Activated gamma-delta T cell treated with Interleukin-2 at 50 U/mL for 16 hours (primary cell): ENCODE measurements around the gene TBC1D5.

Source experiments
- DNase-seq: peaks from one replicate; pipeline ENCODE4 v3.0.0-alpha.2; 2020

The TBC1D5 gene

DNA sequence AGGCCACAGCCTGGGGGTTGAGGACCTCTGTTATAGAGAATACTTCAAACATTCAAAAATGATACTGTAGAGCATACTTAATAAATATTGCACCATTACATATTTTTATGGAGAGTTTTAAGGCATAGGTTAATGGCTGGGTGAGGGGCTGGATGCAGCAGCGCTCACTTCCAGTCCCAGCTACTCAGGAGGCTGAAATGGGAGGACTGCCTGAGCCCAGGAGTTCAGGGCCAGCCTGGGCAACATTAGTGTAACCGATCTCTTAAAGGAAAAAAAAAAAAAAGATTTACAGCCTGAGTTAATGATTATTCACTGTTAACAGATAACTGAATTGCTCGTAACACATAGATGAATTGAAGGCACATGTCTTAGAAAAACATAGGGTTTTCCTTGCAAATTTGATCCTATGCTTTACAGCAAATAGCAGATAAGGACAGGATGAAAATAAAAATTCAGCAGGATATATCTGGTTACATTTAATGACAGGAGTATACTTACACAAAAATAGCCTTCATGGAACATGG, 282.9 kb downstream of the TBC1D5 start:
- no peak for DNase-seq

DNA sequence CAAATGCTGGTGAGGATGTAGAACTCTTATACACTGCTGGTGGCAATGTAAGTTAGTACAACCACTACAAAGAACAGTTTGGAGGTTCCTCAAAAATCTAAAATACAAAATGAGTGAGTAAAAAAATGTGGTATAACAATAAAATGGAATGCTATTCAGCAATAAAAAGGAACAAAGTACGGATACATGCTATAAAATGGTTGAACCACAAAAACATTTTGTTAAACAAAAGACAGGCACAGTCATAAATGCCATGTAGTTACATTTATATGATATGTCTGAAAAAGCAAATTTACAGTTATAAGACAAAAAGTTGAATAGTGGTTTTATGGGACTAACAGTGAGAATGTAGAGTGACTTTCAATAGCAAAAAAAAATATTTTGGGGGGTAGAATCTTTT, 285.8 kb downstream of the TBC1D5 start:
- no peak for DNase-seq

DNA sequence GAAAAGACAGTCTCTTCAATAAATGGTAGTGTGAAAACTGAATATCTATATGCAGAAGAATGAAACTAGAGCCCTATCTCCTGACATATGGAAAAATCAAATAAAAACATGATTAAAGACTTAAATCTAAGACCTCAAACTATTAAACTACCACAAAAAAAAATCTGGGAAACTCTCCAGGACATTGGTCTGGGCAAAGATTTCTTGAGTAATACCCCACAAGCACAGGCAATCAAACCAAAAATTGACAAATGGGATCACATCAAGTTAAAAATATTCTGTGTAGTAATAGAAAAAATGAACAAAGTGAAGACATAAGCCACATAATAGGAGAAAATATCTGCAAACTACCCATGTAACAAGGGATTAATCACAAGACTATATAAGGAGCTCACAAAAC, 286.4 kb downstream of the TBC1D5 start:
- DNase-seq, result no peak

DNA sequence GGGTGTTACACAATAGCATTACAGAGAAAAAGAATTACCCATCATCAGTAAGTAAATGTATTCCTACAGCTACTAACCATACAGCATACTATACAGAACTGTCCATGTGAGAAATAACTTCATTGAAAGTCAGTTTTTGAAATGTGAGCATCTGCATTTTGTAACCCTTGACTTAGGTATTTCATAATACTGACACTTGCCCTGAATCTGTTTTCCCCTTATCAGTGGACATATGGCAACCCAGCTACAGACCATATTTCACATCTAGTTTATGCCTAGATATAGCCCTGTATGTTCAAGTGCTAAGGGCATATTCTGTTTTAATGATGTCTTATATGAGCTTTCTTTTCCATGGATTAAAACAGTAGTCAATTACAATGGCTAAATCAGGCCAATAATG, 297.6 kb downstream of the TBC1D5 start:
- no peak for DNase-seq

DNA sequence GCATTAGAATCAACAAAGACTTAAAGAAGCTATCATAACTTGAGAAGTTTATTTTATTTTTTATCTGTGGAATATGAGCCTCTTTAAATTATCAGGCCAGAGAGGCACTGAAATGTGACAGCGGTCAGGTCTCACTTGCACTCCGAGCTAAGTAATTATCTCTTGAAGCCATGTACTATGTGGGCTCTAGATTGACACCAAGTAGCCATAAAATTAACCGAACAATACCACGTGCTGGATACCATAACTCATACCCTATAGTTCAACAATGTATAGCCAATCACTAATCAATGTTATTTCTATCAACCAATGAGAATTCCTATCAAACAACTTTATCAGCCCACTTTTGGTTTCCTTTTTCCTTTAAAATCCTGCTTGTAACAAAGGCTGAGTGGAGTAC, 299.3 kb downstream of the TBC1D5 start:
- no peak for DNase-seq

DNA sequence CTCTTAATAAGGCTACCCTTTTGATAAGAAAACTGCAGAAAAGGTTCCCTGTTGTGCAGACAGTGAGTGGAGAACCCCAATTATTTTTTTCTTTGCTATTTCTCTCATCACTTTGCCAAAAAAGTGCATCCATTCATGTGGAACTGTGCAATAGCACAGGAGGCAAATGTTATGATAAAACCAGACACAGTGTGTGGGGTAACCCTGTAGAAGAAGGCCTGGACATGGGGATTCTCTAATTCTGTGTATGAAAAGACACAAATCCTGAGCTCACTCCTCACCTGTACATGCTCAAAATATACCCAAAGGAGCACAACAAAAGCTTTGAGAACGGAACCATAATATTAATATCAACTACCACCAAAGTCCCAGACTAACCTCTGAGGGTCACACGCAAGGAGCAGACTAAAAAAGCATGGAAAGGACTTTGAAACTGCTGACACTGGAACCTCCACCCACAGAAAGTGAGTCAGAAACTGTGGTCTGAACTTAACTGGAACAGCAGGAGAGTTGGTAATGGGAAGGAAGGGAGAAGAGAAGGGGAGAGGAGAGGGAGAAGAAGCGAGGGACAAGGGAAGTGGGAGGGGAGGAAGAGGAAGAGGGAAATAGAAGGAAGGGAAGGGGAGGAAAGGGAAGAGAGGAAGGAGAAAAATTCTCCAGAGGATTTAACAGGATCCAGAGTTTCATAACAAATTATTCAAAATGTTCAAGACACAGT, 299.9 kb downstream of the TBC1D5 start:
- no peak for DNase-seq

DNA sequence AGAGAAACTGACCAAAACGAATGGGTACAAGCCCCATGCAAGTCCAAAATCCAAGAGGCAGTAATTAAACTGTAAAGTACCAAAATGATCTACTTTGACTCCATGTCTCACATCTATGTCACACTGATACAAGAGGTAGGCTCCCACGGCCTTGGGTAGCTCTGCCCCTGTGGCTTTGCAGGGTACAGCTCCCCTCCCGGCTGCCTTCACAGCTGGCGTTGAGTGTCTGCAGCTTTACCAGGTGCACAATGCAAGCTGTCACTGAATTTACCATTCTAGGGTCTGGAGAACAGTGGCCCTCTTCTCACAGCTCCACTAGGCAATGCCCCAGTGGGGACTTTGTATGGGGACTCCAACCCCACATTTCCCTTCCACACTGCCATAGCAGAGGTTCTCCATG, 308.6 kb downstream of the TBC1D5 start:
- DNase-seq, result no peak

DNA sequence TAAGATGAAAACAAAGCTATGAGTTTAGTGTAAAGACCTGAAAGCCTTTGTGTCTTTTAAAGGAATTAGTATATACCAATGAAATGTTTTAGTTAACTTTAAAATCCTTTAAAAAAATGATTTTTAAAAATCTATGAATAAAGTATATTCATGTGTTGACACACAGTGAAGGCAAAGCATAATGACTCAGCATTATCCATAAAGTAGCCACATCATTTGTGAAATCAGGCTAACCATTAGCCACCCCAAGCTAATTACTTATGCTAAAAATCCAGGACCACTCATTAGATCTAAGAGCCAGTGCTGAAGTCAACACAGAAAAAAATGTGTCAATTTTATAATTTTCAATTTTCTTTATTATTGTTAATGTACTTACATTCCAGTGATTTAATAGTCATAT, 310.2 kb downstream of the TBC1D5 start:
- DNase-seq, result no peak

DNA sequence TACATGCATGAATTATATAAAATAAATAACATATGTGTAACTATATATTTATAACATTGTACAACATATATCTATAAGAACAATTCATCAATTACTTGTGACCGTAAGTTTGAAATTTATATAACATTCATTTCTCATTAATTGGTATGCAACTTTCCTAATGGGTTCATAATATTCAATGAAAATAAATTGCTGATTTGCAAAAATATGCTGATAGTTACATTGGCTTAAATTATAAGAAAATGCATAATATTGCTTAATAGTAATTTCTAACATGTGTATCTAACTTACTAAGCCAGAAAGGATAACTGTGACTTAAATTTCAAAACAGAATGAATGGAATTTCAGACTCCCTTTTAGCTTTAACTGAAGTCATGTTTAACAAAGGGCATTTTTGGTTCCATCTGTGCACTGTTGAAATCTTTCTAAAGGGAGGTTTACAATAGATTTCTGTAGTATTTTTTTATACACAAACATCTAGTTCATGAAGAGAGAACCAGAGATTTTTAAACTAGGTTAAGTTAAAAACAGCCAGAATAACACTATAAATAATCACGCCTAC, 310.9 kb downstream of the TBC1D5 start:
- DNase-seq, result no peak

DNA sequence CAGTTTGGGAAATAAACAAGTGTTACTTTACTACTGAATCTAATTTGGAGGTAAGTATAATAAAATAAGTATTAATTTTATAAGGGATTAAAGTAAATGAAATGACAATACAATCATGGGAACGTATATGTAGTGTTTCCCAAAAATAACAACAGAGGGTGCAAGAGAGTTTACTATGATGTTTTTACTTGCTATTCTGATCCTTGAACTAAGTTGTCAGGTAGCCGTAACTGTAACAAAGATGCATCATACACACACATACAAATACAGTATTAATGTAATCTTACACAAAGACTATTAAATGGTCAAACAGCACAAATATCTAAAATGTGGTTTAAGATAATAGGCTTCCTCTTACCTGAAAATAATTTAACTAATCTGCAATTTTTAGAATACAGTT, 311.4 kb downstream of the TBC1D5 start:
- no peak for DNase-seq

DNA sequence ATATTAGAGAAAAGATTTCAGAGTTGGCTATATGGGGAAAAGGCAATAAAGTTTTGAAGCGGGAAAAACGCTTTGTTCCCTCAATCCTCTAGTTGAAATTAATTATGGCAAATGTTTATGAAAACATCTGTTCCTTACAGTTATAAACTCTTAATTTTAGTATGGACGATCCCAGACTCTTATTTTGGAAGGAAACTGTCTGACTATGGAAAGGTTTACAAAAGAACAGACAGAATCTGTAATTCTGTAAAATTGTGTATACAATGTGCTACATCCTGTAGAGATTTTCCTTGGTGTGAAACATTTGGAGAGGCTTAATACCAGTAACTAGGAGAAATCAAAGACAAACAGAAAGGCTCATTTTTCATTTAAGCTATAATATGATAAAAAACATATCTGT, 311.8 kb downstream of the TBC1D5 start:
- DNase-seq, result no peak

DNA sequence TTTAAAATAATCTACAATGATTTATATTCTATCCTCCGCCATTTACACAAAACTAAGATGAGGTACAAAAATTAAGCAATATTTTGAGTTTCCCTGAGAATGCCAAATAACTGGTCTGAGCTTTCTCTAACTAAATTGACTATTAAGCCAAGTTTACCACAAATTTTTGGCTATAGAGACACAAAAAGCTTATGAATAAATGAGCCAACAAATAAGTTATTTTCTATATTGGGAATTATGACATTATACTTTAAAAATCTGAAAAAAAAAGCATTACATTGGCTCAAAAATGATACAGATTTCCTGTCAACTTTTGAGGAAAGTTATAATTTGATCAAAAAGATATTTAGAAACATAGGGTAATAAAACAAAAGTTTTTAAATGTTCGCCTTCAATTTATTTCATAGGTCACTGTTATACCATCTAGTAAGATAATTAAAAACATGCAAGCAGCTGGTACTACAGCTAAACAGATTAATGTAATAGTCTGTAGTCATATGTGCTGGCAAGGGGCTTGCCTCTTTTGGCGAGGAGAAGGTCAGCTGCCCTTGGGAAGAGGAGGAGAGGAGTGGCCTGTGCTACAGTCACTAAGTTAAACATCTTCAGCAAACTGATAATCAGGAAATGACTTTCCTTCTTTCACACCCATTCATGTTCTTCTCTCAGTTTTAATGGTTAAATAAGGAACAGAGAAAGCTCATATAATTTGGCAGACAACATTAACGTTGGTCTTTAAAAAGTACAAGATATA, 318.5 kb downstream of the TBC1D5 start:
- DNase-seq, result no peak

DNA sequence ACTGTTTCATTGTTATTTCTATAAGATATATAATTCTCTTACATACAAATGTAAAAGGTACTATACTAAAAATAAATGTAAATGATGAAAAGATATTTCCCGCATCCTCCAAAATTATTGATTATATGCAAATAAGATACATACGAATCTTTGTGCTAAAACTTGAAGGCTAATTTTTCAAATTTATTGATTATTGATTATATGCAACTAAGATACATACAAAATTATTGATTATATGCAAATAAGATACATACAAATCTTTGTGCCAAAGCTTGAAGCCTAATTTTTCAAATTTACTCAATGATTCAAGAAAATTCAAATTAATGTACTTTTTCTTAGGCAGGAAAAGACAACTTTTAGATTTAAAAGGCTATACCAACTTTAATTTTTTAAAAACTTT, 319.8 kb downstream of the TBC1D5 start:
- no peak for DNase-seq

DNA sequence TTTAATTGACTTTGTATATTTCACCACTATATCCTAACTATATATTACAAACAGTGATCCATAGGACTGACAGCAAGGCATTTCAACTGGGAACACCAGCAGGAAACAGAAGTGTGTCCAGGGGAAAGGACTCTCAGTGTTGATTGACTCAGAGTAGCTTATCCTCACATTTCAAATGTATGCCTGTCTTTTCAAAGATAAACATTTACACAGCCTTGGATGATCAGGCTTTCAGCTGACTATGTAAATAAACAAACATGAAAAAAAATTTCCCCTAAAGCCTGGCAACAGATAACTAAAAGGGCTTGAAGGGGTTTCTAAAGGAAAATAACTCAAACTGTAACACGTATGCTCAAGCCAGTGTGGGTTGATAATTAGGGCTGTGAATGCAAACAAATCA, 321.8 kb downstream of the TBC1D5 start:
- no peak for DNase-seq

DNA sequence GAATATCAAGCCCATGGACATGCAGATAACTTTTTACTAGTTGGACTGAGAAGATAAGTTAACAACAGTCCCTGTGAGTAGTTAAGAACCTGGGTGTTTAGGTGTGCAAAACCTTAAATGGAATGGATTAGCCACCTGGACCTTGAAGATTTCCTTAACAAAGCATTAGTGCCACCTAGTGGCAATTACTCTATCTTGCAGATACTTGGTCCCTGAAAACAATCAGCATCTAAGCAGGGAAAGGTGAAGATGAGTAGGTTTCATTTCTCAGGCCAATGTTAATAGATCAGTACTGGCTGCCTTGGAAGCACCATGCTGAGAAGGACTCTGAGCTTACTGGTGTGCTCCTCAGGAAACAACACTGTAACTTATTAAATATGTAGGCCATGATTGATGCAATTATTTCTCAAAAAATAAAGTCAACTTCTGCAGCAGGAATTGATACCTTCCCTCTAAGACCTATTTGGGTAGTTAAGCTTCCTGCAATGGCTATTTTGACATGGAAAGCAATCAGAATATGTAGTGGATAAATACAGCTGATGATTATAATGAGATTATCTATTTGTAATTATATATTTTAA, 329.4 kb downstream of the TBC1D5 start:
- DNase-seq, result no peak

DNA sequence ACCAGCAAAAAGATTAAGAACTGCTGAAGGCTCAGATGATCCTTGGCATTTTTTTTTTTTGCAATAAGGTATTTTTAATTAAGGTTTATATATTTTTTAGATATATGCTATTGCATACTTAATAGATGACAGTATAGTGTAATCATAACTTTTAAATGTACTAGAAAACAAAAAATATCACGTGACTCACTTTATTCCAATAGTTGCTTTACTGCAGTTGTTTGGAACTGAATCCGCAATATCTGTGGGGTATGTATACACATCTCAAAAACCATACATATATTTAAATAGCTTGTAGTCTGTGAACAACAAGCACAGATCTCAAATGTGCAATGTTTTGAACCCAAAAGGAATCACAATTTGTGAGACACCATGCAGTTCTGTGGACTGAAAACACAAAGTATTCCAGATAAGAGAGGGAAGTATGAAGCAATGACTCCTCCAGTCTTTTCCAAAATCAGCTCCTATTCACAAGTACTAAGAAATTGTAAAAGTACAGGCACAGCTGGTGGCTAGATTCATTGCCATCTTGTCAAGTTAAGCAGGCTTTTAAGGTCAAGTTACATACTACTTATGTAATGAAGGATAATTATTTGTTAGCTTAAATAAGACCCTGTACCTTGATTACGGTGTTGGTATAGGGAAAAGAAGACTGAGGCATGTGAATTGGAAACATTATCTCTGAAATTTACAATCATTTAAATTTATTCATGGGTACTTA, 331.1 kb downstream of the TBC1D5 start:
- no peak for DNase-seq

DNA sequence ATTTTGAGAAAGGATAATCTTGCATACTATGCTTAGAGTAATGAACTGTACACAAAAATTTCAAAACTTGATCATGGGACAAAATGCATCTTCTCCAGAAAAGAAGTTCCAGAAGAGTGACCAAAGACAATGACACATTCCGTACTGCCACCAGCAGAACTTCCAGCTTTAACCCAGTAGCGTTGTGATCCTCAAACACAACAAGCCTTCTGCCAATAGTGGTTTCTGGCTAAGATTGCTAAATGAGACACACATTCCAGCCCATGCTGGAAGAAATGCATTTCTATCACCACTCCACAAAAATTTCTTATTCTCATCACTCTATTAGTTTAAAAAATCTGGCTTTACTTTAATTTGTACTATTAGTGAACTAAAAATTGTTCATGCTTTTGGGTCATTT, 334.9 kb downstream of the TBC1D5 start:
- no peak for DNase-seq

DNA sequence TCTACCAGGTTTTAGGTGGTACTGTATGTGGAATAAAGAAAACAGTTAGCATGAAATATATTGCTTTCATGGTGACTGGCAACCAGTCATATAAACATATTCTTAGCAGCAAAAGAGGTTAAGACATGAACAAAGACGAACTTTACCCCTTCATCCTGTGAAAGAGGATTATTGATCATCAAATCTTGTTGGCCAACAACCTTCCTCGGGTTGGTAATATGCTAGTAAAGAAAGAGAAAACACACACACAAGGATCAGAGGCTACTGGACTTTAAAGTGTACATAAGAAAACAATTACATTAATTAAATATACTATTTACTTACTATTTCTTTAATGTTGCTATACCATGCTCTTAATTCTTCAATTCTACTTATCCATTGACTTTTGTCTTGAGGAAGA, 337.9 kb downstream of the TBC1D5 start:
- no peak for DNase-seq

DNA sequence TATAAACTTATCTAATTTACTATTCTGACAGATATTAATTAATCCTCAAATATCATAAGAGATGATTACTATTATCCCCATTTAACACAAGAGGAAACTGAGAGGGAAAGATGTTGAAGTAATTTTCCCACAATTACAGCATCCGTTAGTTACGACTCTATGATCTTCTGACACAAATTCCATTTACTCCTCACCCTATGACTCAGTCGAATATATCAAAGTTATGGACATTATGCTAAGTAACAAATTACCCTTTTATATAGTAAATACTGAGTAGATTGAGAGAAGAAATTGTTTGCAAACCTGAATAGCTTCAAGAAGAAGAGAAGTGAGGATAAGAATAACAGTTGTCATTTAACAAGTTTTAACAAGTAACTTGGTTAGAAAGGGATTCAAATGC, 340.0 kb downstream of the TBC1D5 start:
- no peak for DNase-seq

DNA sequence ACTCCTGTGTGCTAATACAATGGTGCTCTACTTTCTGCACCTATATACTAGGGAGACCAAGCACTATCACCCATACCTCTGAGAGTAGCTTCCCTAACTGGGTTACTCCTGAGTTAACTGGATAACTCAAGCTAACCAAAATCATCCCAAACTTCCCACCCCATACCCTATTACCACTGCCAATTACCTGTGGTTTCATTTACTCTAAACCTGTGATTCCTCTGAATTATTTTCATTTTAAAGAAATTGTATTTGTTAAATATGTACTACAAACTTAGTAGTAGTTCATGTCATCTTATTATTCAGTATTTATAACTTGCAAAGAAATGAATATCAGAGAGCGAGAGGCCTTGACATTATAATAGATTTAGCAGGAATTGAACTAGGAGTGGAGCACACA, 340.5 kb downstream of the TBC1D5 start:
- DNase-seq, result no peak

DNA sequence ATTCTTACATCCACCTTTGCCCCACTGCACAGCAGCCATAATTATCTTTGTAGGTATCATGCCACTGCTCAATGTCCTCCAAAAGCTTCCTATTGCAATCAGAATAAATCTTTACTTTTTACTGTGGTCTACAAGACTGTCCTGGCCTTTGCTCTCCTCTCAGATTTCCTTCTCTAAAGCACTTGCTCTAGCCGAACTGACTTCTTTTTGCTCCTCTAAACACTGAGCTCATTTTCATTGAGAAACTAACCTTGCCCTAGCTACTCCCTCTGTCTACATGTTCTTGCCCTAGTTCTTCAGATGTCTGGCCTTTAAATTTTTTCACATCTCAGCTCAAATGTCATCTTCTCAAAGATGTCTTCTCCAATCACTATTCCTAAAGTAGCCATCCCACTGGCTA, 342.8 kb downstream of the TBC1D5 start:
- DNase-seq, result no peak

DNA sequence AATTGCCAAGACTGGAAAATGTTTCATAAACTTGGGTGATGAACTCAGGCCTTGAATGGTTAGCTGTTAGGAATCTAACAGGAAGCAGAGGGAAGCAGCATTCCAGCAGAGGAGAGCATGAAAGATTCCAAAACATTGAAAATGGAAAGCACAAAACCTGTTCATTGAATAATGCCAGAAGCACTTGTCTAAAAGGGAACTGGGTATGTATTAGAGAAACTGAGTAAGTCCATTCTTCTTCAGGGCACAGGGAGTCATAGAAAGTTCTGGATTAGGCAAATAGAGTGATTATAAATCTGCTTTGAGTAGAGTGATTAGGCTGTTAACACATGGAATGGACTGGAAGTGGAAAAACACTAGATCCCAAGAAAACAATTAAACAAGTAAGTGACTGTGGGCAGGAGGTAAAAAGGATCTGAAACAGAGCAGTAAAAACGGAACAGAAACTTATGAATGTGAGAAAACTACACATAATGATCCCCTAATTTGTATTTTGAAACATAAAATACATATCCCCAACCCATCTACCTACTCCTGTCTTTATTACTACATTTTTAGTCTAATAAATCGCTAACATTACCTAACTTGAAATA, 343.4 kb downstream of the TBC1D5 start:
- no peak for DNase-seq

DNA sequence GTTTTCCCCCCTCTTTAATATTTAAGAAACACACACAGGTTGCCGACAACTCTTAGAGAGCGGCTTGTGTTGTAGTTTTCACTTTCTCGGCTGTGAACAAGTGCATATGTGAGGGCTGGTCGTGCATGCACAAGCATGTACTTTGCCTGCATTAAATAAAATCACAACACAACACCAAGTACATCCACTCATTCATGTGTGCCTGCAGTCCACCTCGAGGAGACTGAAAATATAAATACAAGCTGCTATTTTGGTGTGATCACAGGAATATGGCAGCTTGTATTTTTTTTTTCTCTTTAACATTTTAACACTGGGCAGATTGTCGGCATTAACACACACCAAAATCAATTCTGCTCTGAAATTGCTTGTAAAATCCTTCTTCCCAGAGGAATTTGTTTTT, 346.4 kb downstream of the TBC1D5 start:
- DNase-seq, result no peak
